ENCODE measurements around the gene TRRAP.

Gene TRRAP

DNA sequence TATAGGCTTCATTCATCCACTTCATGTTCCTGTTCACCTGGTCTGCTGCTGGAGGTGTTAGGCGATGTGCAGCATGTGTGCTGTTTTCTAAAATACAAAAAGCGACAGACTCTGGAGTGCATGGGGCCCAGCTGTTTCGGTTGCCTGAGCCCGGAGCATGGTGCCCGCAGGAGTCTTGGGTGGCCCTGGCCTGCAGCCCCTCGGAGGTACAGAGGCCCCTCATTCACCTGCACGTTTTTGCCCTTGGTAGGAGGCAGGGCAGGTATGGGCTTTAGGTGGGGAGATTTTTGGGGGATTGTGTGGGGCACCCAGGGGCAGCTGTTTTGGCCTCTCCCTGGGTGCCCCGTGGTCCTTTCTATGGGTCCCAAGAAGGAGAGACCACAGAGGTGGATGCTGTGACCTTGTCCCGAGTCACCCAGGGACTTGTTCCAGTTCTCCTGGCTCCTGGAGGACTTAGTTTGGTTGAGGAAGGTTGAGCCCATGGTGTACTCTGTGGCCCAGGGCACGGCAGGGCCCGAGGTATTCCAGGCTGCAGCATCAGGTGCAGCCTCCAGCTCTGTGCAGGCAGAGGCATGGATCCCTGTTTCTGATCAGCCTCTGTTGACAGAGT lies 130.7 kb downstream of the TRRAP start:
- no peak for DNase-seq

- DNase-seq: no peak
Observed at GRCh38 chr7:99010281-99010680, 131.9 kb downstream of the TRRAP start.

GRCh38 chr7:99011341-99011705 lies 133.0 kb downstream of the TRRAP start:
- DNase-seq: no peak

GRCh38 chr7:99011706-99012404 lies 133.5 kb downstream of the TRRAP start:
- DNase-seq: no peak

- DNase-seq: no peak
Observed at GRCh38 chr7:99012722-99013121, 134.4 kb downstream of the TRRAP start.

DNA sequence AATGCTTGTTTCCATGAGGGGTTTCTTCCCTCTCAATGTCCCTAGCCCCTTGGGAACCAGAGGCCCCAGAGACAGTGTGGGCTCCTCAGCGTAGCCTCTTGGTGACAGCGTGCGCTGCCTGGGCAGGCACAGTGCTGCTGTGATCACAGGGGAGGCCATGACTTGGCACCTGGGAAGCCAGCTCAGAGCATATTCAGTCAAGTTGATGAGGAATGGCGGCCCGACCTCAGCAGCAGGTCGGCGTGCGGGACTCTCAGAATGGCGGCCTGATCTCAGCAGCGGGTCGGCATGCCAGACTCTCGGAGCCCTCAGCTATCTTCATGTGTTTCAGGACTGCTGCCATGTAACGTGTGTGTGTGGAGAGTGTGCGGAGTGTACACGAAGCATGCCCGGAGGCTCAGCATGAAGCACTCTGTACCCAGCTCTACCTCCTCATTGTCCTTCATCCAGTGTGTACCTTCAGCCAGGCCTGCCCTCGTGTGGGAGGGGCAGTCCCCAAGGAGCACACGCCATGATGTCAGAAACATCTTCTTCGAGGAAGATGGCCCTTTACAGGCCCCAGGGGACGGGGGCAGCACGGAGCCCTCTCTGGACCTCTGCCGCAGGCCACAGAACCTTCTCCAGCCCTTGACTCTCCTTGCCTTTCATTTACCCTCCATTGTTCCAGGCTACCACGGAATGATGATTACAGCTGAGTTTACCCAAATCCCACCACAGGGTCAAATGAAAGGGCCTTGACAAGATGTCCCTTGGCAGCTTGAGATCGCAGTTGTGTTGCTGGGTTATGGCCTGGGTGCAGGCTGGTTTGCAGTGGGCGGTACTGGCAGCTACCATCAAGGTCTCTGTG lies 135.2 kb downstream of the TRRAP start:
- DNase-seq: no peak

- DNase-seq: no peak
Observed at GRCh38 chr7:99014113-99014985, 136.0 kb downstream of the TRRAP start.

DNA sequence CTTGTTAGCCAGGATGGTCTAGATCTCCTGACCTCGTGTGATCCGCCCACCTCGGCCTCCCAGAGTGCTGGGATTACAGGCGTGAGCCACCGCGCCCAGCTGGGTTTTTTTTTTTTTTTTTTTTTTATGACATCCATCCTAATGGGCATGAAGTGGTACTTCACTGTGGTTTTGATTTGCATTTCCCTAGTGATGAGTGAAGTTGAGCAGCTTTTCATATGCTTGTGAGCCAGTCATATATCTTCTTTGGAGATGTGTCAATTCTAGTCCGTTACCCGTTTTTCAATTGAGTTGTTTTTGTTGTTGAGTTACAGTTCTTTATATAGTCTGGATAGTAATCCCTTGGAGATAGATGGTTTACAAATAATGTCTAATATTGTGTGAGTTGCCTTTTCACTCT lies 137.9 kb downstream of the TRRAP start:
- DNase-seq: no peak

GRCh38 chr7:99019523-99020412 lies 141.4 kb downstream of the TRRAP start:
- no peak for DNase-seq

DNA sequence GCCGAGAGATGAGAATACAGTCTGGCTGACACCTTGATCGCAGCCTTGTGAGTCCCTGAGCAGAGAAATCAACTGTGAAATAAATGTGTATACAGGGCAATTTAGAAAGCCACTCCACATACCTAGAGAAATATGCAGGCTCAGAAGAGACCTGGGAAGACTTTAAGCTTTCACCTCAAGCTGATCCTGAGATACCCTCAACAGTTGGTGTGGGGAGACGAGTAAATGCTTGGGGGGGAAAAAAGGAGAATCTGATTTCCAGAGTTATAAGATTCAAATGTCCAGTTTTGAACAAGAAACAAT lies 142.0 kb downstream of the TRRAP start:
- no peak for DNase-seq

DNA sequence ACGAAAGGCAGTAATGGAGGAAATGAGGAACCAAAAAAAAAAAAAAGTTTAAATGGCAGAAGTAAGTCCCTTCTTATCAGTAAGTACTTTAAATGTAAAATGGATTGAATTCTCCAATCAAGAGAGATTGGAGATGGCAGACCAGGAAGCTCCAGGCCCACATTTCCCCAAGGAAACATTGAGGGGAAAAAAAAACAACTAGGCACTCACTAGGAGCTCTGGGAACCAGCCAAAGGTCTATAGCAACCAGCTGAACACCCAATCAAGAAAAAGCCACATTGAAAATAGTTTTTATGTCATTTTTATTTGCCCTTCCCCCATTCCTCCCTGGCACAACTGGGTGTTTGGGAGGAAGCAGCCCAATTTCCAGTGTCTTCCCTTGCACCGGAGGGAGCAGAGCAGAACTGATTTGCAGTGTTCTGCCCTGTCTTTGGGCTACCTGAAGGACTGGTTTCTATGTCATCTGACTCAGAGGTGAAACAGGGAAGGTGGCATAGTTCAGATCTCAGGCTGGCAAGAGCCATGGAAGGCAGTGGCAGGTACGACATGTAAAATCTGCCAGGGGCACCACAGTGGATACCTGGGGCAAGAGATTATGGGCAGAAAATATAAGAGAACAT lies 143.7 kb downstream of the TRRAP start:
- DNase-seq: no peak

DNA sequence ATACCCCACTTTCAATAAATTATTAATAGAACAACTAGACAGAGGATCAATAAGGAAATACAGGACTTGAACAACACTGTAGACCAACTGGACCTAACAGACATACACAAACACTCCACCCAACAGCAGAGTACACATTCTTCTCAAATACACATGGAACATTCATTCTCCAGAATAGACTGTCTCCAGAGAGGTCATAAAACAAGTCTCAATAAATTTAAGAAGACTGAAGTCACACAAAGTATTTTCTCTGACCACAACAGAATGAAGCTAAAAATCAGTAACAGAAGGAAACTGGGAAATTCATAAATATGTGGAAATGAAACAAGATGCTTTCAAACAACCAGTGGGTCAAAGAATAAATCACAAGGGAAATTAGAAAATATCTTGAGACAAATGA lies 145.7 kb downstream of the TRRAP start:
- no peak for DNase-seq

DNA sequence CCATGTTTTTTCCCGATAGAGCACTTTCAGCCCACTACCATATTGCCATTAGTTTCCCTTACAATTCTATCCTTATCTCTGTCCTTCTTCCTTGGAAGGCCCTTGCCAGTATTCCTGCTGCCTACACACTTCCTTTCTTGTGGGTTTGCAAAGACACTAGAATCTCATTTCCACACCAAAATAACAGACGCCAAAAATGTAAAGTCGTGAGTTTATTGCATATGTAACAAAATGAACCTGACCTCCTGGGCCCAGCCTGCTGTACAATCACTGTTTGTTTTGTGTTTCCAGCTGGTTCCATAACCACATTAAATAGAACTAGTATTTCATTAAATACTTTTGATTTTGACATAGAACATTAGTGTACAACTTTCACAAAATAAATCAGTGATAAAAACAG lies 148.9 kb downstream of the TRRAP start:
- no peak for DNase-seq

DNA sequence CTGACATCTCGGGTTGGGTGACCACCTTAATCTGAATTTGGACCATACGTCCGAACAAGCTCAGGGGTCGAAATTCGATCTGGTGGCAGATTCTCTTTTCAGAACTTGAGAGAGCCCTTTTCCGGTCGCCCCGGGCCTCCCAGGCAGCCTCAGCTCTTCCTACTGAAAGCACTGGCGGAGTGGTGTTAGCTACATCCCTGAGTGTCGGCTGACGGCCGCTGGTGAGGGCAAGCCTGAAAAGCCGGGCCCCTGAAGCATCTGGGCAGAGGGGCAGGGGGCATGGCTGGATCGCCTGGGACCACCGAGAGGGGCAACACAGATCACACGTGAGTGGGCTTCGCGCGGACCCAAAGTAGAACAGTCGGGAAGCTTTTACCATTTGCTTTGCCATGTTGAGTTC lies 149.5 kb downstream of the TRRAP start:
- DNase-seq: no peak

DNA sequence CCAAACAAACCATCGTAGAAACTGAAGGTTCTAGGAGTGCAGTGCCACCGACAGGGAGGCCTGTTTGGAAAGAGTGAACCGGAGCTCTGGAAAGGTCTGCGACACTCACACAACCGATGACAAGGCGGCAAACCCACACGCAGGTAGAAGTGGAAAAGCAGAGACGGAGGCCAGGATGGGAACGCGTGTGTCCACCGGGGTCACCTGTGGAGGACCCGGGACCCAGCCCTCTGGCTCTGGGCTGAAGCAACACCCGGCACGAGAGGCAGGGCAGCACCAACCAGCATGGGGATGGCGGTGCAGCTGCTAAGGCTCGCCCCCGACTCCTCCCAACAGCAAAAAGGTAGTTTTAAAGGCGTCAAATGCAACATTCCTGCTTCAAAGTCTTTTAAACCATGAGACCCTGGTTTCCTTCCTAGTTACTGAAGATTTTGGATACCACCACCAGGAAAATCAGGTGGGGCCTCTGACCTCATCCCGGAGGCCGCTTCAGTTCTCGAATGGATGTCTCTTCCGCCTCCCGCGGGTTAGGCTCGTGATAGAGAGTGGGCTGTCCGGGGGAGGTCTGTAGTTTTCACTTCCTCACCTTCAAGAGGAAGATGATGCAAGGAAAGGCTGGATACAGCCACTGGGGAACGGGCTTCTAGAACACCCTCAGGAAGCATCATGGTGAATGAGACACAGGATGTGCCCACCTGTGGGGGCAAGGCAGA lies 150.1 kb downstream of the TRRAP start:
- DNase-seq: no peak

- DNase-seq: no peak
Observed at GRCh38 chr7:99029466-99030435, 151.4 kb downstream of the TRRAP start.

- DNase-seq: no peak
Observed at GRCh38 chr7:99030457-99030856, 152.1 kb downstream of the TRRAP start.

GRCh38 chr7:99030951-99031350 lies 152.6 kb downstream of the TRRAP start:
- DNase-seq: no peak

GRCh38 chr7:99031496-99031895 lies 153.2 kb downstream of the TRRAP start:
- DNase-seq: no peak

- DNase-seq: no peak
Observed at GRCh38 chr7:99032928-99033327, 154.6 kb downstream of the TRRAP start.

All from T-helper 1 cell (primary cell).